ENCODE results near the gene EGR4.

The EGR4 gene

DNA sequence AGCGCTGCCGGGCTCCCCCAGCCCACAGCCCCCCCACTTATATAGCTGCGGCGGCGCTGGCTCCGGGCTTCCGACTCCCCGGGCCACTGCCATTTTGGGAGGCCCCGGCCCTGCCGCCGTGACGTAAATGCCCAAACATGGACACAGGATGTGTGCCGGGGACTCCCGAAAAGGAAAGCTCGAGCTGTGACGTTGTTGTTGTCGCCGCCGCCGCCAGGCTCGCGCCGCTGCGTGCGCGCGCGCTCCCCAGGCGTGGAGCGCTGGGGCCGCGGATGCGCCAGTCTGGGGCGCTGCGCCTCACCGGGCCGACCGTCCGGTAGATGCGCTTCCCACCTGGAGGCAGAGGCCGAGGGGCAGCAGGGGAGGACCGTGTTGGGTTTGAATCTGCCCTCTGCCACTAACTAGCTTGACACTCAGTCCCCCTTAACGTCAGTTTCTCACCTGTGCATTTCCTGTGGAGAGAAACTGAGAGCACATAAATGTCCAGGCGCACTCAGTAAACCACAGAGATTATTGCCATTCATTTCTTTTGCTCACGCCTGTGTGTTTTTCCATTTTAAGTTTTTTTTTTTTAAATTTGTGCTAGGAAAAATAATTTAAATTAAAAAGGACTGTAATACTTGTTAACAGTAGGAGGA, at the start of gene EGR4:
EGR4 (minus strand) TSS at position 15 of the 638 bp plus-strand sequence. CDS start 231 bp downstream, outside the sequence.
- DNase-seq: peak; percentile 84

DNA sequence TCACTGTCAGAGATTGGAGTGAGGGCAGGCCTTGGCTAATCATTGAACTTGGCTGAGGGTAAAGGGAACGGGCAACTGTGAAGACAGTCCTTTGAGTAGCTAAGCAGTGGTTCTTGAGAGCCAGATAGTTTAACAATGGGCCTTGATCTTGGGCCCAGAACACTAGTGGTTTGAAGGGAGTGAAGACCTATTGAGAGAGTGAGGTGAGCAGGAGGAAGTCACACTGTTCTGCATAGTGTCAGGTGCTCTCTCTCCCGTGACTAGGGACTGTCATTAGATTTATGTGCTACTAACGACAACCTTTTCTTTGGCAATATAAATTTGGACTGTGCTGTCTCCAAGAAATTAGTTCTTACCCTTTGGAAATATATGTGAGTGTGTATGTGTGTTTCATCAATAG, 47.7 kb upstream of the EGR4 start:
- DNase-seq: no peak

DNA sequence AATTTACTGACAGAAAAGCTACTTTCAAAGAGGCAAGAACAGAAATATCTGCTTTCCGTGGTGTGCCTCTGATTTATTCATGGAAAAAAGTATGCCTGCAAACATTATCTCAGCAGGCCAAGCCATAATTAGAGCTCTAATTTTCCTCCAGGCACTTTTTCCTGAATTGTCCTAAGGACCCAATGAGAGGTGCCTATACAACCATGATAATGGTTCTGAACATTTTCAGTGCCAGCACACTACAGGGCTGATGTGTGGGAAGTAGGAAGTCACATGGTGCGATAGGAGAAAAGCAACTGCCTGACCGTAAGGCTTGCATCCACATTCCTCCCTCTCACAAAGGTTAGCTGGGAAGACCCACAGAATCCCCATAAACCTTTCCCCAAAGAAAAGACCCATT, 45.9 kb upstream of the EGR4 start:
- DNase-seq: no peak

DNA sequence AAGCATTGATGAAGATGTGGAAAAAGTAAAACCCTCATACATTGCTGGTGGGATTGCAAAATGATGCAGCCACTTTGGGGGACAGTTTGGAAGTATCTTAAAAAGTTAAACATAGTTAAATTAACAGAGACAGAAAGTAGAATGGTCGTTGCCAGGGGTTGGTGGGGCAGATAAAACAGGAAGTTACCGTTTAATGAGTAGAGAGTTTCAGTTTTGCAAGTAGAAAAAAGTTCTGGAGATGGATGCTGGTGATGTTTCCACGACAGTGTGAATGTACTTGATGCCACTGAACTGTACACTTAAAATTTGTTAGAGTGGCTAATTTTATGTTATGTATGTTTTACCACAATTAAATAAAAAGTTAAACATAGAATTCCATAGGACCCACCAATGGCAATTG, 44.5 kb upstream of the EGR4 start:
- DNase-seq: no peak

DNA sequence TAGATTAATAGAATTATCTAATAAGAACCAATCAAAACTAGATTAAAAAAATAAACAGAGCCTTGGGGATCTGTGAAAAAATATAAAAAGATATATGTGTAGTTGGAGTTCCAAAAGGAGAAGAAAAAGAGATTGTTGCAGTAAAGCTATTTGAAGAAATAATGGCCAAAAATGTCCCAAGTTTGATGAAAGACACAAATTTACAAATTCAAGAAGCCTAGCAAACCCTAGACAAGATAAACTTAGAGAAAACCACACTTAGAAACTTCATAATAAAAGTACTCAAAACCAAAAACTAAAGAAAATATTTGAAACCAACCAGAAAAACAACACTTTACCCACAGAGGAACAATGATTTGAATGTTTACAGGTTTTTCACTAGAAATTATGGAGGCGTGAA, 41.3 kb upstream of the EGR4 start:
- DNase-seq: no peak

DNA sequence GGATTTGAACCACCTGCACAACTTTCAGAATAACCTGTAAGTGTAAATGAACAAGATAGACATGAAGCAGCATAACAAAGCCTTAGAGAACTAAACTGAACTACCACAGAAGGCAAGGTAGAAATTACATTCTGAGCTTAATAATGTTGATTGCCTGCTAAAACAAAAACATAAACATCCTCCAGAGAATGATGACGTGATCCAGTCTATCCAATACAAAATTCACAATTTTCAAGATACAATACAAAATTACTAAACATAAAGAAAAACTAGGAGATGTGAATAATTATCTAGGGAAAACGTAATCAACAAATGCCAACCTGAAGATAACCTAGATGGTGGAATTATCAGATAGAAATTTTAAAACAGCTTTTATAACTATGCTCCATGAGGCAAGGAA, 40.7 kb upstream of the EGR4 start:
- no peak for DNase-seq

DNA sequence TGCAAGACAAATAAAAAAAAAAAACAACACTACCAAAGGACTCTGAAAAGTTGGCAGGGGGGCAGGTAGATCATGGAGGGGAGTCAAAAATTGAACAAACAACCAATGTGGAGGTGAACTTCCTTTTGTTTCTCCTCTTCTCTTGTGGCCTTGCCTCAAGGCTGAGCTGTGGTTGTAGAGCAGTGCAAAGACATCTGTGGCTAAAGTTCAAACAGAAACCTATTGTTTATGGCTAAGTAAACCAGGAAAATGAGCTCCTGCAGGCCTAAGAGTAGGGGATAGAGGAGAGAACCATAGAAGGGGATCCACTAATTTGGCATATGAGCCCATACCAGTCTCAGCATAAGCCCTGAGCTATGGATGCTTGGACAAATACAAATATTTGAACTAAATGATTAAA, 40.2 kb upstream of the EGR4 start:
- no peak for DNase-seq

DNA sequence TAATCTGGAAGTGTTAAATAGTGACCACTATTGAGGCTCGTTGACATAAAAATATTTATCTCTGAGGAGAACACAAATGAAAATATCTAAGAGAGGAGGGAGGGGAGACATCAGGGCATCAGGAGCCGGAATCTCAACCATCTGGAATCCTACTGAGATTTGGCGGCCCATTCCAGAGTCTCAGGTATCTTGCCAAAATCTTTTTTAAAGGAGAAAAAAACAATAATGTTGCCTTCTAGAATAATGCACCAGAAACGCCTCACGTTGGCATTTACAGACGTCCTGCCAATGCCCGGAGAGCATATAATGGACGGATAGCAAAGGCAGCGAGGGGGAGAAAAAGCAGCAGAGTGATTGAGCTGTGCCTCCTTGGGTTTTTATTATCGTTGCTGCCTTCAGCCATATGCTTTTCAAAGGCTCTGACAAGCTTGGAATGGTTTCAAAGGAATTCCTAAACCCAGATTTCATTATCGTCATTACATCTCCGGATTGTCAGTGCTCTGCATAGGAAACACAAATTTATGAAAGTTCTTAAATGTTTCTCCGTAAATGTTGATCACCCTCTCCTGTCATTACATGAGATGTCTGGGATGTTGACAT, 30.9 kb upstream of the EGR4 start:
- DNase-seq: no peak

DNA sequence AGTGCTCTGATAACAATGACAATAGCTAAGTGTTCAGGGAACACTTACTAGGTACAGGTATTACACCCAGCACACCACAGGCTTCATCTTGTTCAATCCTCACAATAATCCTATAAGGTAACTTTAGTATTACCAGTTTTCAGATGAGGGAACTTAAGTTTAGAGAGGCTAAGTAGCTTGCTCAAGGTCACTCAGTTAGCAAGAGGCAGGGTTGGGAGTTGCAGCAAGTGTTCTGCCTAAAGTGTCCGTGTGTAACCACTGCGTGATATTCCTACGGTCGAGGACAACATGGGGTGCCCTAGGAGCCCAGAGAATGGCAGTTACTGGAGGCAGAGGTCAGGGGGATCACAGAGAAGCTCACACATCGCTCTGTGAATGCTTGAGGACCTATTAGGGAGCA, 30.2 kb upstream of the EGR4 start:
- DNase-seq: no peak

DNA sequence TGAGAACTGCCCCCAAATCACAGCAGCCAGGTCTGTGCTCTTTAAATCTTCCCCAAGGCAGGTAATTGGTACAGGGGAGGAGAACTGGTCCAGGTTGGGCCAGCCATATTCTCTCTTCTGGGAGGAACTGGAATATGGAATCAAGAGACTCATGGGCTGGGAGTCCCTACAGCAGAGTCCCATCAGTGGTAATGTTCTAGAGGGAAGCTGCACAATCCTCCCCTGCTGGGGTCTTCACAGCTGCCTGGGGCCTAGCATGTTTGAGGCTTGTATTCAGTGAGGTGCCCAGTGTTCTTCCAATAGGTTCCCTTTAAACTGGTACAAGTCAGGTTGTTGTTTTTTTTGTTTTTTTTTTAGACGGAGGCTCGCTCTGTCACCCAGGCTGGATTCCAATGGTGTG, 21.1 kb upstream of the EGR4 start:
- no peak for DNase-seq

DNA sequence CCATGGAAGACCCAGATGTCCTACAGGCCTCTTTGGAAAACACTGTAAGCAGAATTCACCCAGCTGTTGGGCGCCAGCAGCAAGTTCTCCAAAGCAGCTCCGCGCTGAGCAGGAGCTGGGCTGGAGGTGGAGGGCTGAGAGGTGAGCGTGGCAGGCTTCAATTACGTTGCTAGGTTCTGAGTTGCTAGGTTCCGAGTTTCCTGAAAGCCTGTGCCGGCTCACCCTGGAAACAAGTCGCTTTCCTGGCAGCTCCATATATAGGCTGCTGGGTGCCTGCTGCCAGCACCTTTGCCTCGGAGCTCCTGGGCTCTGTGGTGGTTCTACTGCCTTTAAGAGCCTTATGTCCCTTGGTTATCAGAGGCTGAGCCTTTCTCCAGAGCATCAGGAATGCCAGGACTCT, 14.4 kb upstream of the EGR4 start:
- DNase-seq: no peak

DNA sequence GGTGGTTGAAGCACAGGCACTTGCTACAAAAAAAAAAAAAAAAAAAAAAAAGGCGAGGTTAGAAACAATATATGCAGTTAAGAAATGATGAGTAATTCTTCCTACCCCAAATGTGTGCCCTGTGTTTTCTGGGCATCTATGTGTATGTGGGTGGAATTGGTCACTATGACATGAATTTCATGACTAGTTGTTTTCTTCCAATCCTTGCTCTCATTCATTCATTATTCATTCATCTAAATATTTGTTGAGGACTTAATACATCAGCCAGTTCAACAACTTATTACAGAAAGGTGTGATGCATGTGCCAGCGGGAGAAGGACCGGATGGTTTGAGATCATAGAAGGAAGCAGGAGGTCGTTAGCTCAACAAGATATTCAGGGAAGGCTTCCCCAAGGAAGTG, 8.3 kb upstream of the EGR4 start:
- no peak for DNase-seq

DNA sequence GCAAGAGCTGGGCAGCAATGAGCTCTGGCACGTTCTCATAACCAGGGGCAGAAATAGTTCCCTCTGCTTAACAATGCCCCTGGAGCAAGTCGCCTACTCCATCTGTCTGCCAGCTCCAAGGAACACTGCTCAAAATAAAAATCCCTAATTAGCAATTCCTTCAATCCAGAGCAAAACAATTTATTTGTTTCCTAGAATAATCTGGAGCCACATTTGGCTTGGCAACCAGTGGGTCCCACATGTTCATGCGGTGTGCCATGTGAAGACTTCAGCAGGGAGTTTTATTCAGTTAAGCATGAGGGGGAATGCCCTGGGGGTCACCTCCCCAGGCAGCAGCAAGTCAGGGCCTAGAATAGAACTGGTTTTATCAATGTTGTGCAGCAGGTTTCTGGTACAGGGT, 7.6 kb upstream of the EGR4 start:
- no peak for DNase-seq

DNA sequence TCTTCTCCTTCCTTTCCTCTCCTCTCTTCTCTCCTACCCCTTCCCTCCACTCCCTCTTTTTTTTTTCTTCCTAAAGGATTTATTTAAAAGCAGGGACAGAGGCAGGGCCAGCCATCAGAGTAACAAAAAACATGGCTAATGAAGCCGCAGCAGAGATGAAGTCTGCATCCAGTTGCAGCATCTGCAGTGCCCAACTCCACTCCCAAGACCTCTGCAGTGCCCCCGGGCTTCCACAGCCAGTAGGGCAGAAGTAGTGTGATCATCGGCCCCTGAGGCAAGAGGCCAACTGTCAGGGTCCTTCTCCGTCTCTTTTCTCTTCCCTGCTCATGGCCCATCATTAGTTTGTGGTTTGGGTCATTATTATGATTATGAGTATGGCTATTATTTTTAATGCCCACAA, 4.2 kb upstream of the EGR4 start:
- no peak for DNase-seq

DNA sequence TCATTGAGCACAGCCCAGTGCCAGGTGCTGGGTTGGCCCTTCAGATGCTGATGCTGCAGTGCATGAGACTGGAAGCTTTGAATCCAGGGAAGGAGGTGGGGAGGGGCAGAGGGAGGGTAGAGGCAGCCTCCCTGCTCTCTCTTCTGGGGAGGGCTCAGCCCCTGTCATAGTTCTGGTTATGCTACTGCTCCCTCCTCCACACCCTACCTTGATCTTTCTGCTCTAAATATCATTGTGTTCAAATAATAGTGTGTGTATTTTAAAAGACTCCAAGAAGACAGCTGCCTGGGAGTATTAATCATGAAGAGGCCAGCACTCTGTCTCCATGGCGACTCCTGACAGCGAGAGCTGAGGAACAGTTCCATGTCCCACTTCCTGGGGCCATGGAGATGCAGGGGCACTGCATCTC, 3.8 kb upstream of the EGR4 start:
- no peak for DNase-seq

DNA sequence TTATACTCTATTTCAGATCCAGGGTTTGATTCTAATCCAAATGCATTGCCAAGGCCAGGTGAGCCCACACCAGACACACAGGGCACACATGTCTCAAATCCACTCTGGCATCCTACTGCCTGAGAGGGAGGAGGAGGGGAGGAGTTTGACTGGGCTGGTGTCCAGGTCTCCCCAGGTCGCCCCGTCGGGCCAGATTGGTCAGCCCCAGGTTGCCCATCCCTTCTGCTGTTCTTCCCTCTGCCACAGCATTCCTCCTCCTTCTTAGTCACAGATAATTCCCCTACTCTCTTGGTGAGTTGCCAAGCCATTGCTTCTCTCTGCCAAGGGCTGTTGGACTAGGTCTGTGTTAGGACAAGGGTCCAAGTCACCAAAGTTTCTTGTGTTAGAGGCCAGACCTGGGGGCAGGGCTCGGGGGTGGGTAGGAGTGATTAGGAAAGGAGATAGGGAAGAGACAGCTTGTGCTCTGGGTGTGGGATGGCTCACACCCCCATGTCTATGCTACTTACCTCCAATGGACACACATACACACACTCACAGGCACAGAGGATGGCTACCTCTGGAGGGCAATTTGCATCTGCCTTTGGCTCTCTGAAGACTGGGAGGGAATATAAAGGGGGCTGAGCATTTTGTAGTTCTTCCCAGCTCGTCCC, 2.5 kb upstream of the EGR4 start:
- DNase-seq: no peak

DNA sequence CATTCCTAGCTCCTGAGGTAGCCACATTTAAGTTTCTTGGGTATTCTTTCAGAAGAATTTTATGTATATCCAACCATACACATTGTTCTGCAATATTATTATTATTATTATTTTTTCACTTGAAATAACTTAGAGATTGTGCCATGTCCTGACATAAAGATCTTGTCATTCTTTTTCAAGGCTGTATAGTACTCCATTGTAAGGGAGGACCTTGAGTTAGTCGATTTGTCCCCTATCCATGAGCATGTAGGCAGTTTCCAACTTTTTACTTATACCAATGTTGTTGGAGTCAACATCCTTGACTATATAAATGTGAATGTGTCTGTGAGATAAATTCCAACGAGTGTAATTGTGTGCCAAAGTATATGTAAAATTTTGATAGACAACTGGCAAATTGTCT, 891 bp upstream of the EGR4 start:
- DNase-seq: no peak

DNA sequence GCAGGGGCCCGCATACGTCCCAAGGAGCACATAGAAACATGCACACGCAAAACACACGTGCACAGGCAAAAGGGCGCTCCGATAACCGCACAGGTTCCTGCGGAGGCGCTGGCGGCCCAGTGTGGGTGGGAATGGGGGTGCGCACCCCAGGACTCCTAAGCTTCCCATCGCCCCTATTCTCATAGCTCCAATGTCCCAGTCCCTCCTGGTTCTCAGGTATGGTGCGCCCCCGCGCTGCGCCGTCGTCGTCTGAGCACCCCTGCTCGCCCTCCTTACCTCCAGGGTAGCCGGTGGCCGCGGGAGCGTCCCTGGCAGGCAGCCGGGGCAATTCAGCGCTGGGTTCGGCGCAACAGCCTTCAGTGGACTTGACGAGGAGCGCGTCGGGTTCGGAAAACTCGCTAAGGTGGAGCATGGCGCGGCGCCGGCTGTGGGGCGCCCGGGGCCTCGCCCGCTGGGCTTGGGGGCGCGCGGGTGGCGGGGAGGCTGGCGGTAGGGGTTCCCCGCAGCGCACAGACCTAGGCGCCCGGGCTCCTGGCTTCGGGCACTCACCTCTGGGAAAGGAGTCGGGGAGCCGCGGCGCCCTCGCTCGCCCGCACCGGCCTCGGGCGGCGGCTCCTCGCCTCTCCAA, 328 bp downstream of the EGR4 start:
- DNase-seq: no peak

DNA sequence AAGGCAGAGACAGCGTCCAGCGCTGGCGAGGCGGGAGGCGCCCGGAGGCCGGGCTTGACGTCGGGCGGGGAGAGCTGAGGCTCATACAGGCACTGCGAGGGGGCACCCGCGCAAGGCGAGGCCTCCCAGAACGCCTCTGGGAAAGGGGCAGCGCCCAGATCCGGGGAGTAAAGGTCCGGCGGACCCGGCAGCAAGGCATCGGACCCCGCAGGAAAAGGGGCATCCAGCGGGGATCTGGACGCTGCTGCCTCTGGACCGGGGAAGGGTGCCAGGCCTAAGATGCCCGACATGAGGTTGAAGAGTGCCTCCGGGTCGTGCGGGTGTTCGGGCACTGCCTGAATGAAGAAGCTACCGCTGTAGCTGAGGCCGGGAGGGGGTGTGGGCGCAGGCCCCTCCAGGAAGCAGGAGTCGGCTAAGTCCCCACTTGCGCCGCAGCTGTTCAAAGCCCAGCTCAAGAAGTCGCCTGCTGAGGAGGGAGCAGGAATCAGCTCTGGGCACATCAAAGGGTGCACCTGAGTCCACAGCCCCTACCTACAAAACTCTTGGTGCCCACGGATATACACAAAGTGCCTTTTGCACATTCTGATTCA, 937 bp downstream of the EGR4 start:
- no peak for DNase-seq

DNA sequence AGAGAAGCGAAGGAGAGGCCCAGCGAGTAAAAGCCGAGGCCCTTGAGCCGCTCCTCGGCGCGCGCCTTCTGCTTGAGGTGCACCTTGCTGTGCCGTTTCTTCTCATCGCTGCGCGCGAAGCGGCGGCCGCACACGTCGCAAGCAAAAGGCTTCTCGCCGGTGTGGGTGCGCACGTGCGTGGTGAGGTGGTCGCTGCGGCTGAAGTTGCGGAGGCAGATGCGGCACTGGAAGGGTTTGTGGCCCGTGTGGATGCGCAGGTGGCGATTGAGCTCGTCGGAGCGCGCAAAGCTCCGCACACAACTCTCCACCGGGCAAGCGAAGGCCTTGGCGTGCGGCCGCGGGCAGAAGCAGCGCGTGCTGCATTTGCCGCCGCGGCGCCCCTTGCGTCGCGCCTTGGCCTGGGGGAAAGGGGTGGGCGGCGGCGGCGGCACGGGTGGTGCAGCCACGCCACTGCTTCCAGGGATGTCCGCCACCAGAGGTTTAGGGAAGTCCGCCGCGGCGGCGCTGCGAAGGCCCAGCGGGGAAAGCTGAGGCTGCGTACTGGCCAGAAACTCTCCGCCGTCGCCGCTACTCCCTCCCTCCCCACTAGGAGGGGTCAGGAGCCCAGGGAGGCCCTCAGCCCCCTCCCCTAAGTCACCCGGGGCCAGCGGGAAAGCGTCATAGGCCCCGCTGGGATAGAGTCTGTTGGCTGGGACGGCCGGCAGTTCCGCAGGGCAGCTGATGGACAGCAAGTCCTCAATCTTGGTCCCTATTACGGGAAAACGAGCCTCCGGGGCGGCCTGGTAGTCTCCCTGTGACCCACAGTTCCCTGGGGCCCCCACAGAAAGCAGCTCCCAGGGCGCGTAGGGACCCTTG, 1.7 kb downstream of the EGR4 start:
- no peak for DNase-seq

DNA sequence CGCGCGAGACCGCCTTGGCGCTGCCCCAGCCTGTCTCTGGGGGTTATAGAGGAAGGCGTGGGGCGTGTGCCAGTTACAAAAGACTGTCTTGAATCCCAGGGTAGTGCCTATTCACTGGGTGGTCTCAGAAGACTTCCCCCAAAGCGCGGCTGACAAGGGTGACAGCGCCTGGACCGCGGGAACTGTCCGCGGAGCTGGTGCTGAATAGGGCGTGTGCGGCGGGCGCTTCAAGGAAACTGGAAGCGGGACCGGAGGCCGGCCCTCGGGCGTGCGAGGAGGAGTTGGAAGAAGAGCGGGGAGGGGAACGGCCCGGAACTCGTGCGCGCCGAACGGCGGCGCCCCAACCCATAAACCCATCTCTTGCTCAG, 2.3 kb downstream of the EGR4 start:
- DNase-seq: peak; percentile 35

DNA sequence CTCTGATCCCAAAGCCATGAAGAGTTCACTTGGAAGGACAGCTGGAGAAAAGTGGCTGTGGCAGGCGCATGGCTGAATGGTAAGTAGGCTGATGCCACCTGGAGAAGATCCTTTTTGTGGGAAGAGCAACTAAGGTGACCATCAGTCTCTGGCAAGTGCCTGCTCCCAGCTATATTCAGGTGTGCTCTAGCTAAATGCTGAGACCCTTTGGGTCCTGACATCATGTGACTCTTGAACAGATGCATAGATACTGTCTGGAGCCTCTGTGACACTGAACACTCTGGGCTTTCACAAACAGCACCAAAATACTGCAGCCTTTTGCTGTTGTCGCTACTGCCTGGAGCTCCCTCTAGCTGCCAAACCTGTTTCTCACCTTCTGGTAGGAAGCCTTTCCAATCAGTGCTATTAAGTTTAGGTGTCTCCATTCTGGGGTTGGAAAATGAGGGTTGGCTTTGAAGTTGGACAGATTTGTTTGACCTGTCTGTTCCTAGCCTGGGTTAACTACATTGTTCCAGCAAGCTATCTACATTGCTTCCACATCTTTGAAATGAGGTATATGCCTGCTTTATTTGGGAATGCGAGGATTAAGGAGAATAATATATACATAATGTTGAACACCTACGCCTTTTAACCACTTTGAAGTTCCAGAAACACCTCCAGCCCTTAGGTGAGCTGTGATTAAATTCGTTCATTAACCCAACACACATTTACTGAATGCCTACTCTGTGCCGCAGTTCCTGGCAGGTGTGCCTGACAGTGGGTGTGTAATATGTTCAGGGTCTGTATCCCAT, 3.1 kb downstream of the EGR4 start:
- peak; percentile 34 for DNase-seq
